Lower lobe of right lung (tissue), 2 donors: ENCODE measurements around the gene SMARCA1. TPM values are rescaled to one million over a fixed set of nuclear protein-coding genes. Genes with fewer than 3 reads are reported as not detected.

ENCODE experiments used
- ATAC-seq, 2 donors: fragments of 200-7000 bp; cut with Tn5 transposase; one replicate each; pipeline ENCODE4 v1.9.1; 2020 to 2022; ENCODE audit warnings: mild to moderate bottlenecking in 2 of 2, moderate library complexity in 2 of 2
- DNase-seq: peaks from one replicate; pipeline ENCODE4 v3.0.0-alpha.2; 2020
- H3K27ac ChIP-seq: fragments of 200-600 bp; one replicate; pipeline ENCODE4 v1.8.0; 2022
- H3K27me3 ChIP-seq: fragments of 200-600 bp; one replicate; pipeline ENCODE4 v1.8.0; 2022; ENCODE audit warnings: low read depth
- H3K36me3 ChIP-seq: fragments of 200-600 bp; one replicate; pipeline ENCODE4 v1.8.0; 2022; ENCODE audit warnings: mild to moderate bottlenecking
- H3K4me1 ChIP-seq: fragments of 200-600 bp; one replicate; pipeline ENCODE4 v1.8.0; 2022
- H3K4me3 ChIP-seq: fragments of 200-600 bp; one replicate; pipeline ENCODE4 v1.8.0; 2022; ENCODE audit warnings: mild to moderate bottlenecking
- H3K9me3 ChIP-seq: fragments of 200-600 bp; one replicate; pipeline ENCODE4 v1.8.0; 2022
- CTCF ChIP-seq: fragments of 200-600 bp; IDR thresholded peaks from one replicate; pipeline ENCODE4 v1.8.0; 2022; ENCODE audit warnings: antibody characterized with exemption, mild to moderate bottlenecking
- intact Hi-C: fragments of 100-400 bp; cut with DNase I; formaldehyde crosslinking; loops from one replicate; pipeline ENCODE4 v1.11.0; 2022
- total RNA-seq: library from RNA; stranded (reverse); fragmentation: NEBNext Ultra II Directional; extraction: Animal tissue kit (Norgen Biotek cat#: 25700); gene quantifications from one replicate; pipeline ENCODE4 v1.2.1, GENCODE V29; 2021
- donor health status: DM: no; HTN: yes; CAD: no; lungs with severe emphysema.

Gene SMARCA1
- total RNA-seq, 1 donor from 2014 or later, result 23.2 TPM

GRCh38 chrX:129427267-129427666 is 96.0 kb downstream of the SMARCA1 start:
- intact Hi-C loops, result no loop called here
- DNase-seq (no peak), ATAC-seq (no peak)
- Histone ChIP-seq H3K9me3 (no peaks in the 10 kb centered on the region), H3K27me3 (no peaks in the 10 kb centered on the region), H3K36me3 (no peaks in the 10 kb centered on the region), H3K4me3 (no peak overlapping the region), H3K4me1 (no peaks in the 10 kb centered on the region), H3K27ac (no peak overlapping the region)
- TF ChIP-seq CTCF, result no peak

GRCh38 chrX:129423191-129423590 is 100.1 kb downstream of the SMARCA1 start:
- Histone ChIP-seq H3K9me3 (no peaks in the 10 kb centered on the region), H3K27ac (no peak overlapping the region), H3K4me3 (no peak overlapping the region), H3K36me3 (no peaks in the 10 kb centered on the region), H3K4me1 (no peaks in the 10 kb centered on the region), H3K27me3 (no peaks in the 10 kb centered on the region)
- TF ChIP-seq CTCF, result no peak
- intact Hi-C loops, result no loop called here
- ATAC-seq, result no peak
- DNase-seq, result no peak

DNA sequence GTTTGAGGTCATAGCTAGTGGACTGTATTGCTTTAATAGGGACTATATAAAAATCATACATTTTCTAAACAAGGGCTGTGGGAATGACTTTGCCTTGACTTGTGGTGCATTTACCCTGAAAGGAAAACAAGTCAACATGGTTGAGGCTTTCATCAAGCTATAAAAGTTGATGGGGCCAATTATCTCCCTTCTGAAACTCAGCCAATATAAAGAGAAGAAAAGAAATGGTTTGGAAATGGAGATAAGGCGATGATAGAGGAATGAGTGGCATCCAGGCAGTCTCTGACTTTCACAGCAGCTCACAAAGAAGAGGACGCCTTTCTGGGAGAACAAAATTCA is 118.7 kb downstream of the SMARCA1 start:
- Histone ChIP-seq H3K27ac (no peak overlapping the region), H3K27me3 (no peaks in the 10 kb centered on the region), H3K4me3 (no peak overlapping the region), H3K36me3 (no peaks in the 10 kb centered on the region), H3K9me3 (no peaks in the 10 kb centered on the region), H3K4me1 (no peaks in the 10 kb centered on the region)
- DNase-seq, result no peak
- no peak for ATAC-seq
- TF ChIP-seq CTCF, result no peak
- intact Hi-C loops, result no loop called here

GRCh38 chrX:129403974-129404669 is 119.2 kb downstream of the SMARCA1 start:
- H3K27ac ChIP-seq, result no peak overlapping the region
- intact Hi-C loops, result no loop called here
- ATAC-seq, result no peak

More at GRCh38 chrX:129403974-129404669, 119.2 kb downstream of the SMARCA1 start:
- Histone ChIP-seq H3K4me3 (no peak overlapping the region), H3K9me3 (no peaks in the 10 kb centered on the region), H3K27me3 (no peaks in the 10 kb centered on the region), H3K36me3 (no peaks in the 10 kb centered on the region), H3K4me1 (no peaks in the 10 kb centered on the region)
- no peak for TF ChIP-seq CTCF
- DNase-seq, result no peak

Other genes with a start within 250 kb of the SMARCA1 start
- gene OCRL, start 16.8 kb upstream of the SMARCA1 start, total RNA-seq, result 20.1 TPM
- 4.2 TPM for gene APLN, start 131.5 kb upstream of the SMARCA1 start, total RNA-seq
- gene XPNPEP2, start 215.5 kb upstream of the SMARCA1 start, total RNA-seq, result 2.9 TPM